HG03565 (cell line): ENCODE results near the gene SP140.
A peak's percentile ranks its signal among the peaks of the same experiment; 100 is the strongest.
"Not testable (repeated sequence)": the region's sequence is repeated elsewhere in the genome, so short reads cannot be mapped to it uniquely, and the experiment has no call there.

ENCODE experiments used
- ATAC-seq: cut with Tn5 transposase; IDR thresholded peaks from one replicate; pipeline ENCODE4 v1.9.1; 2021; ENCODE audit warnings: mild to moderate bottlenecking, moderate library complexity; ENCODE audit not compliant: unreplicated experiment

The SP140 gene

GRCh38 chr2:230225486-230225885 lies at the start of gene SP140:
SP140 (plus strand) TSS chr2:230225736; CDS start chr2:230225845, 109 bp downstream.
- peak; percentile 59 for ATAC-seq

GRCh38 chr2:230176996-230177395 lies 48.5 kb upstream of the SP140 start:
- no peak for ATAC-seq

- no peak for ATAC-seq
Measured at GRCh38 chr2:230178546-230179485, 46.7 kb upstream of the SP140 start.

GRCh38 chr2:230179907-230180306 lies 45.6 kb upstream of the SP140 start:
- ATAC-seq = no peak

GRCh38 chr2:230181195-230181594 lies 44.3 kb upstream of the SP140 start:
- no peak for ATAC-seq

GRCh38 chr2:230184727-230185578 lies 40.6 kb upstream of the SP140 start:
- no peak for ATAC-seq

- peak; percentile 35 for ATAC-seq
Measured at GRCh38 chr2:230202430-230203109, 23.0 kb upstream of the SP140 start.

- ATAC-seq = peak; percentile 39
Measured at GRCh38 chr2:230203110-230203676, 22.3 kb upstream of the SP140 start.

- no peak for ATAC-seq
Measured at GRCh38 chr2:230205034-230205433, 20.5 kb upstream of the SP140 start.

- peak; percentile 20 for ATAC-seq
Measured at GRCh38 chr2:230205721-230206120, 19.8 kb upstream of the SP140 start.

GRCh38 chr2:230208576-230208975 lies 17.0 kb upstream of the SP140 start:
- ATAC-seq = no peak

- no peak for ATAC-seq
Measured at GRCh38 chr2:230209422-230210051, 16.0 kb upstream of the SP140 start.

GRCh38 chr2:230216489-230216888 lies 9.0 kb upstream of the SP140 start:
- no peak for ATAC-seq

GRCh38 chr2:230217424-230217823 lies 8.1 kb upstream of the SP140 start:
- ATAC-seq = no peak

- ATAC-seq = no peak
Measured at GRCh38 chr2:230218421-230218820, 7.1 kb upstream of the SP140 start.

GRCh38 chr2:230219419-230220331 lies 5.9 kb upstream of the SP140 start, which contains the start of gene SP110:
SP110 (minus strand) TSS chr2:230219984; CDS start chr2:230216927, 3,057 bp downstream.
- ATAC-seq = peak; percentile 75

GRCh38 chr2:230220347-230220969 lies 5.1 kb upstream of the SP140 start:
- ATAC-seq = no peak

GRCh38 chr2:230221493-230221892 lies 4.0 kb upstream of the SP140 start:
- no peak for ATAC-seq

- ATAC-seq = not testable (repeated sequence)
Measured at GRCh38 chr2:230222829-230223228, 2.7 kb upstream of the SP140 start.
